SU-DHL-6 (cell line): Measurements from ENCODE around the gene RNF157.

Experiments
- EZH2phosphoT487 ChIP-seq: fragments of 200-600 bp; sonication (generic), shearing (Covaris generic); conservative IDR thresholded peaks from 2 replicates; pipeline ENCODE4 v1.6.1; 2018; ENCODE audit warnings: mild to moderate bottlenecking, antibody characterized with exemption, low read length, moderate library complexity, mixed read lengths
- TF ChIP-seq, protein P1 (sequence below): fragments of 200-600 bp; sonication (generic); IDR thresholded peaks from one replicate; pipeline ENCODE4 v1.5.1; 2017; ENCODE audit warnings: antibody characterized with exemption, mild to moderate bottlenecking, low read length, moderate library complexity; ENCODE audit not compliant: insufficient read depth, poor library complexity, severe bottlenecking

DNA sequence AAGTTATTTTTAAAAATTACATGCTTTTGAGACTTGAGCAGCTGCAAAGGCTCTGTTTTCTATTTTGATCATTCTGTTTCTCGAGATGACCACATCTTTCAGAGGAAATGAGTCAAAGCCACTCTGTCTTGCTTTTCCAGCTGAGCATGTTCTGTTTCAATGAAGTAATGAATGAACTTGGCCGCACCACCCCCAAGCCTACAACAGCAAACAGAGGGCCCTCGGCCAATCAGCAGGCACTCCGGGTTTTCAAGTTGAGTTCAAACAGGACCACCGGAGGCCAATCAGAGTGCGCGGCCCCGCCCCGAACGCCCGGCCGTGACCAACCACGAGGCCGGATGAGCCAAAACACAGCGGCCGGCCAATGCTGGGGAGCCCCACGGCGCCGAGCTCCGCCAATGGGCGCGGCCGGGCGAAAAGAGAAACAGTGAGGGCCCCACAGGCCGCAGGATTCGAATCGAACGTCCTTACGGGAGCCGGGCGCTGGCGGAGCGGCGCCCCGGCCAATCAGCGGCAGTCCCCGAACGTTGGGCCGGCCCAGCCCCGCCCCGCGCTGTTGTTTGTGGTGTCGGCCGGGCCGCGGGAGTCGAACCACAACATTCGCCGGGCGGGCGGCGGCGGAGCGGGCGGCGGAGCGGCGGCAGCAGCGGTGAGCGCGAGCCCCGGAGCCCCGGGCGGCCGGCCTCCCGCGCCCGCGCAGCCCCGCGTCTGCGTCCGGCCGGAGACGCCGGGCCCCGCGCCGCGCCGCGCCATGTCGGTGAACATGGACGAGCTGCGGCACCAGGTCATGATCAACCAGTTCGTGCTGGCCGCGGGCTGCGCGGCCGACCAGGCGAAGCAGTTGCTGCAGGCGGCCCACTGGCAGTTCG, 24.7 kb upstream of the RNF157 start, which contains the start of gene UBALD2:
- TF ChIP-seq, protein P1, sequence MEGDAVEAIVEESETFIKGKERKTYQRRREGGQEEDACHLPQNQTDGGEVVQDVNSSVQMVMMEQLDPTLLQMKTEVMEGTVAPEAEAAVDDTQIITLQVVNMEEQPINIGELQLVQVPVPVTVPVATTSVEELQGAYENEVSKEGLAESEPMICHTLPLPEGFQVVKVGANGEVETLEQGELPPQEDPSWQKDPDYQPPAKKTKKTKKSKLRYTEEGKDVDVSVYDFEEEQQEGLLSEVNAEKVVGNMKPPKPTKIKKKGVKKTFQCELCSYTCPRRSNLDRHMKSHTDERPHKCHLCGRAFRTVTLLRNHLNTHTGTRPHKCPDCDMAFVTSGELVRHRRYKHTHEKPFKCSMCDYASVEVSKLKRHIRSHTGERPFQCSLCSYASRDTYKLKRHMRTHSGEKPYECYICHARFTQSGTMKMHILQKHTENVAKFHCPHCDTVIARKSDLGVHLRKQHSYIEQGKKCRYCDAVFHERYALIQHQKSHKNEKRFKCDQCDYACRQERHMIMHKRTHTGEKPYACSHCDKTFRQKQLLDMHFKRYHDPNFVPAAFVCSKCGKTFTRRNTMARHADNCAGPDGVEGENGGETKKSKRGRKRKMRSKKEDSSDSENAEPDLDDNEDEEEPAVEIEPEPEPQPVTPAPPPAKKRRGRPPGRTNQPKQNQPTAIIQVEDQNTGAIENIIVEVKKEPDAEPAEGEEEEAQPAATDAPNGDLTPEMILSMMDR, result no peak
- TF ChIP-seq EZH2phosphoT487, result no peak
